Measurements from ENCODE around the gene HOXA9.

HOXA9 gene

GRCh38 chr7:27165089-27165995, at the start of gene HOXA9:
HOXA9 (minus strand) TSS chr7:27165537; CDS start chr7:27165457, 80 bp downstream.
- no peak for DNase-seq

GRCh38 chr7:27214239-27214950, 49.1 kb upstream of the HOXA9 start:
- DNase-seq, result no peak

GRCh38 chr7:27213433-27214238, 48.3 kb upstream of the HOXA9 start:
- DNase-seq, result no peak

GRCh38 chr7:27212497-27213432, 47.4 kb upstream of the HOXA9 start:
- no peak for DNase-seq

- DNase-seq, result no peak
Measured at GRCh38 chr7:27211764-27212204, 46.4 kb upstream of the HOXA9 start.

- no peak for DNase-seq
Measured at GRCh38 chr7:27211084-27211446, 45.7 kb upstream of the HOXA9 start.

GRCh38 chr7:27210441-27211083, 45.2 kb upstream of the HOXA9 start:
- peak; percentile 64 to 74 for DNase-seq

- DNase-seq, result no peak
Measured at GRCh38 chr7:27209933-27210440, 44.6 kb upstream of the HOXA9 start.

GRCh38 chr7:27208998-27209397, 43.7 kb upstream of the HOXA9 start:
- no peak for DNase-seq

GRCh38 chr7:27207348-27207985, 42.1 kb upstream of the HOXA9 start:
- peak in 1 of 2 experiments; percentile 32 for DNase-seq

- DNase-seq, result no peak
Measured at GRCh38 chr7:27205325-27206280, 40.3 kb upstream of the HOXA9 start.

- no peak for DNase-seq
Measured at GRCh38 chr7:27204851-27205322, 39.5 kb upstream of the HOXA9 start.

GRCh38 chr7:27203964-27204594, 38.7 kb upstream of the HOXA9 start:
- no peak for DNase-seq

- no peak for DNase-seq
Measured at GRCh38 chr7:27203365-27203953, 38.1 kb upstream of the HOXA9 start.

- no peak for DNase-seq
Measured at GRCh38 chr7:27202862-27203134, 37.5 kb upstream of the HOXA9 start.

GRCh38 chr7:27202018-27202861, 36.9 kb upstream of the HOXA9 start:
- no peak for DNase-seq

- no peak for DNase-seq
Measured at GRCh38 chr7:27201580-27202017, 36.3 kb upstream of the HOXA9 start.

Data from Kasumi-1 (cell line).